ENCODE data around the gene DSTYK. TPM values are rescaled to one million over a fixed set of nuclear protein-coding genes. Genes with fewer than 3 reads are reported as not detected.

DSTYK gene
- polyA plus RNA-seq, 1 experiment, result 16.7 TPM

- no peaks in the 10 kb centered on the region for H3K27me3 ChIP-seq (ENCODE audit: control insufficient read depth, insufficient read depth, low read length)
- CTCF ChIA-PET, result interaction anchor here (1.3 to 2.0 kb wide), 2 partner anchors 13 to 100 kb away, joined by 4 to 8 read pairs; no protein-coding TSS in a partner anchor
- POLR2A ChIA-PET, result interaction anchor here (0.7 kb wide), 1 partner anchor 15 kb away, joined by 3 read pairs; no protein-coding TSS in a partner anchor
- no peak for TF ChIP-seq CTCF (IDR thresholded peaks at IDR 0.05; ENCODE audit: low read depth, low read length)
- DNase-seq (ENCODE audit: low read depth, low spot score), result no peak
- H3K4me3 ChIP-seq (ENCODE audit: low read depth, low read length), result no peak overlapping the region
- no peak overlapping the region for H3K27ac ChIP-seq (ENCODE audit: low read depth, low read length)
- H3K9me3 ChIP-seq (ENCODE audit: control insufficient read depth, insufficient read depth, low read length), result no peaks in the 10 kb centered on the region; the same call in 1 of the 2 replicates
Measured at GRCh38 chr1:205243350-205244191, 32.1 kb upstream of the DSTYK start.

GRCh38 chr1:205241366-205242030 is 30.0 kb upstream of the DSTYK start:
- H3K9me3 ChIP-seq (ENCODE audit: control insufficient read depth, insufficient read depth, low read length), result no peaks in the 10 kb centered on the region; the same call in 1 of the 2 replicates
- POLR2A ChIA-PET, result no interaction called here
- H3K4me3 ChIP-seq (ENCODE audit: low read depth, low read length), result no peak overlapping the region
- no peak for DNase-seq (ENCODE audit: low read depth, low spot score)
- no peak for TF ChIP-seq CTCF (IDR thresholded peaks at IDR 0.05; ENCODE audit: low read depth, low read length)
- H3K27me3 ChIP-seq (ENCODE audit: control insufficient read depth, insufficient read depth, low read length), result no peaks in the 10 kb centered on the region
- H3K27ac ChIP-seq (ENCODE audit: low read depth, low read length), result no peak overlapping the region
- CTCF ChIA-PET, result interaction anchor here (1.1 to 2.0 kb wide), 4 partner anchors 12 to 252 kb away, joined by 3 to 8 read pairs (median 4); no protein-coding TSS in a partner anchor

GRCh38 chr1:205240569-205240968 is 29.1 kb upstream of the DSTYK start:
- Histone ChIP-seq H3K4me3 (ENCODE audit: low read depth, low read length) (no peak overlapping the region), H3K27me3 (ENCODE audit: control insufficient read depth, insufficient read depth, low read length) (no peaks in the 10 kb centered on the region), H3K27ac (ENCODE audit: low read depth, low read length) (no peak overlapping the region), H3K9me3 (ENCODE audit: control insufficient read depth, insufficient read depth, low read length) (no peaks in the 10 kb centered on the region; the same call in 1 of the 2 replicates)
- no peak for DNase-seq (ENCODE audit: low read depth, low spot score)
- no peak for TF ChIP-seq CTCF (IDR thresholded peaks at IDR 0.05; ENCODE audit: low read depth, low read length)
- POLR2A ChIA-PET, result interaction anchor here (0.5 to 1.7 kb wide), 5 partner anchors 11 to 97 kb away, joined by 3 to 8 read pairs (median 4); partner anchors contain the start of gene TMCC2
- CTCF ChIA-PET, result interaction anchor here (0.6 to 1.6 kb wide), 6 partner anchors 11 to 500 kb away, joined by 3 to 9 read pairs (median 4); no protein-coding TSS in a partner anchor

- ChIA-PET POLR2A (interaction anchor here (0.5 to 1.7 kb wide), 6 partner anchors 10 to 96 kb away, joined by 3 to 8 read pairs (median 4); partner anchors contain the start of gene TMCC2), CTCF (interaction anchor here (0.6 to 1.6 kb wide), 5 partner anchors 11 to 501 kb away, joined by 3 to 9 read pairs (median 4); no protein-coding TSS in a partner anchor)
- Histone ChIP-seq H3K4me3 (ENCODE audit: low read depth, low read length) (no peak overlapping the region), H3K27me3 (ENCODE audit: control insufficient read depth, insufficient read depth, low read length) (no peaks in the 10 kb centered on the region), H3K27ac (ENCODE audit: low read depth, low read length) (no peak overlapping the region), H3K9me3 (ENCODE audit: control insufficient read depth, insufficient read depth, low read length) (no peaks in the 10 kb centered on the region; the same call in 1 of the 2 replicates)
- DNase-seq (ENCODE audit: low read depth, low spot score), result no peak
- TF ChIP-seq CTCF (IDR thresholded peaks at IDR 0.05; ENCODE audit: low read depth, low read length), result no peak
Measured at GRCh38 chr1:205240118-205240517, 28.6 kb upstream of the DSTYK start.

Data from AG04450 (cell line).